Chondrocyte (in vitro differentiated cells): Measurements from ENCODE around the gene ITPKA. TPM values are rescaled to one million over a fixed set of nuclear protein-coding genes. Genes with fewer than 3 reads are reported as not detected.
A peak's percentile ranks its signal among the peaks of the same experiment; 100 is the strongest.

Experiments used
- DNase-seq: peaks from one replicate; pipeline ENCODE4 v3.0.0; 2021; ENCODE audit warnings: mixed read lengths, low spot score
- H3K27ac Mint-ChIP-seq: one replicate; pipeline ENCODE4 v1.8.0; 2021; ENCODE audit warnings: mild to moderate bottlenecking, moderate library complexity, mixed read lengths; ENCODE audit not compliant: unreplicated experiment
- H3K27me3 Mint-ChIP-seq: 2 replicates; pipeline ENCODE4 v1.8.0; 2021; ENCODE audit warnings: low read depth, mixed read lengths
- H3K36me3 Mint-ChIP-seq: 2 replicates; pipeline ENCODE4 v1.8.0; 2021; ENCODE audit warnings: low read depth, mixed read lengths
- H3K4me1 Mint-ChIP-seq: 2 replicates; pipeline ENCODE4 v1.8.0; 2021; ENCODE audit warnings: low read depth, mild to moderate bottlenecking, mixed read lengths
- H3K4me3 Mint-ChIP-seq: one replicate; pipeline ENCODE4 v1.8.0; 2021; ENCODE audit warnings: mild to moderate bottlenecking, moderate library complexity, mixed read lengths; ENCODE audit not compliant: unreplicated experiment
- H3K9me3 Mint-ChIP-seq: 2 replicates; pipeline ENCODE4 v1.8.0; 2021; ENCODE audit warnings: low read depth, mixed read lengths
- CTCF ChIP-seq: fragments of 200-600 bp; sonication (generic); IDR thresholded peaks from 2 replicates; pipeline ENCODE4 v1.5.0; 2021; ENCODE audit warnings: antibody characterized with exemption, mild to moderate bottlenecking, moderate library complexity
- total RNA-seq: library from RNA; stranded (reverse); gene quantifications from 3 replicates; pipeline ENCODE4 v1.2.1, GENCODE V29; 2021

The ITPKA gene
- total RNA-seq, 1 donor from 2014 or later: 0.32 TPM

GRCh38 chr15:41546851-41547786 is 53.4 kb downstream of the ITPKA start:
- no peak overlapping the region for H3K4me3 Mint-ChIP-seq
- no peaks in the 10 kb centered on the region for H3K36me3 Mint-ChIP-seq
- H3K27me3 Mint-ChIP-seq: no peaks in the 10 kb centered on the region
- no peak for TF ChIP-seq CTCF
- H3K4me1 Mint-ChIP-seq: peaks cover 10% of the 10 kb centered on the region
- H3K9me3 Mint-ChIP-seq: no peaks in the 10 kb centered on the region
- H3K27ac Mint-ChIP-seq: peak overlapping the region; percentile 49
- no peak for DNase-seq

GRCh38 chr15:41550066-41550775 is 56.5 kb downstream of the ITPKA start:
- Mint-ChIP-seq H3K27me3 (peaks cover 6% of the 10 kb centered on the region), H3K9me3 (no peaks in the 10 kb centered on the region), H3K4me1 (no peaks in the 10 kb centered on the region), H3K27ac (no peak overlapping the region), H3K36me3 (no peaks in the 10 kb centered on the region), H3K4me3 (no peak overlapping the region)
- no peak for DNase-seq
- TF ChIP-seq CTCF: no peak

Other genes with a start within 250 kb of the ITPKA start
- 1.1 to 2.8 TPM (median 1.8 TPM) in 3 replicates for gene OIP5, start 161.3 kb upstream of the ITPKA start, total RNA-seq
- 12.9 to 15.7 TPM (median 12.9 TPM) in 3 replicates for gene NUSAP1, start 161.0 kb upstream of the ITPKA start, total RNA-seq
- 17.3 to 23.0 TPM (median 19.8 TPM) in 3 replicates for gene NDUFAF1, start 91.4 kb upstream of the ITPKA start, total RNA-seq
- gene RTF1, start 76.8 kb upstream of the ITPKA start, total RNA-seq: 30.5 to 42.7 TPM (median 31.0 TPM) in 3 replicates
- 0.73 to 1.4 TPM (median 1.0 TPM) in 3 replicates for gene LTK, start 20.0 kb downstream of the ITPKA start, total RNA-seq
- 25.5 to 38.1 TPM (median 29.9 TPM) in 3 replicates for gene RPAP1, start 50.4 kb downstream of the ITPKA start, total RNA-seq
- 11.8 to 20.3 TPM (median 16.4 TPM) in 3 replicates for gene TYRO3, start 65.3 kb downstream of the ITPKA start, total RNA-seq
- gene MGA, start 166.5 kb downstream of the ITPKA start, total RNA-seq: 38.0 to 39.4 TPM (median 38.3 TPM) in 3 replicates